Thyroid gland (tissue), 4 donors: ENCODE results near the gene ESM1.

Experiments used
- CTCF ChIP-seq, 6 experiments: fragments of 200-600 bp in 3 of 6; fragments of 450-650 bp in 3 of 6; sonication (generic) in 3 of 6; IDR thresholded peaks; one replicate each; pipeline ENCODE4 v1.5.1; 2016 to 2019; ENCODE audit warnings: antibody characterized with exemption in 6 of 6, mild to moderate bottlenecking in 2 of 6, inconsistent platforms in 1 of 6, moderate library complexity in 1 of 6
- POLR2A ChIP-seq, 2 donors: fragments of 450-650 bp; IDR thresholded peaks; one replicate each; pipeline ENCODE4 v1.6.1; 2017; ENCODE audit warnings: antibody characterized with exemption in 2 of 2, mild to moderate bottlenecking in 2 of 2, moderate library complexity in 1 of 2

- TF ChIP-seq POLR2A (IDR thresholded peaks at IDR 0.05) (no peak), CTCF (IDR thresholded peaks at IDR 0.05) (no peak)
These were observed 11.7 kb upstream of the ESM1 start for GRCh38 chr5:54997081-54997480.
